HG03558 (cell line): Measurements from ENCODE around the gene ATP2B2.
"Not testable (repeated sequence)": the region's sequence is repeated elsewhere in the genome, so short reads cannot be mapped to it uniquely, and the experiment has no call there.

ENCODE experiments used
- ATAC-seq: cut with Tn5 transposase; IDR thresholded peaks from one replicate; pipeline ENCODE4 v1.9.1; 2021; ENCODE audit warnings: moderate number of reproducible peaks; ENCODE audit not compliant: unreplicated experiment; ENCODE audit errors: extremely low read depth

Gene ATP2B2

DNA sequence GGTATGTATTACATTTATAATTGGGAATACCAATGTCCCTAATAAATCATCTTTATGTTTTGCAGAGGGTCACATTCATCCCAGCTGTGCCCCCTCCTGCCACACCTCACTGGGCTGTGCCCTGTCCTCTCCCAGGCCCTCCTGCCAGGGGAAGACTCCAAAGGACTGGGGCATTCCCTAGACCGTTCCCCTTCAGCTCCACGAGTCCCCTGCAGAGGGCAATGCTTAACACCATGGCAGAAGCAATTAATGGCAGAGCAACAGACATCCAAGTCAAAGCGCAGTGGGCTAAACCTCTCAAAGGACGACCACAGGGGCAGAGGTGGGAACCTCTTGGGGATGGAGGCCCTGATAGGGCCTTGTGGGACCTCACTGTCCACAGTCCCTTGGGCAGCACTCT, 113.1 kb downstream of the ATP2B2 start:
- no peak for ATAC-seq

DNA sequence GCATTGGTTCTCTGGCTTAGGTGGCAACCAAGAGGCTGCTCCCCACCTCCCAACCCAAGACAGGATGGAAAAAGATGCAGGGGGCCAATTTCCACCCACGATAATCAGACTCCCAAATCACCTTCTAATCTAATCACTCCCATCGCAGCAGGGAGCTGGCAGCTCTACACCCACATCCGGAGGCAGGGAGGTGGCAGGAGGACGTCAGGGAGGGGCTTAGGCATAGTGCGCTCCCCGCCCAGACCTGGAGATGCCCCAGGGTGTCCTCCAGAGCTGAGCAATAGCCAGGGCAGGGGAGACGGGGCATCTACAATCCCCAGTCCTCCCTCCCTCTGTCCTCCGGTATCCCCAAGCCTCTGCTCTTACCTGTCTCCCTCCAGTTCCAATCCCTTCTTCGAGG, 114.0 kb downstream of the ATP2B2 start:
- ATAC-seq = no peak

DNA sequence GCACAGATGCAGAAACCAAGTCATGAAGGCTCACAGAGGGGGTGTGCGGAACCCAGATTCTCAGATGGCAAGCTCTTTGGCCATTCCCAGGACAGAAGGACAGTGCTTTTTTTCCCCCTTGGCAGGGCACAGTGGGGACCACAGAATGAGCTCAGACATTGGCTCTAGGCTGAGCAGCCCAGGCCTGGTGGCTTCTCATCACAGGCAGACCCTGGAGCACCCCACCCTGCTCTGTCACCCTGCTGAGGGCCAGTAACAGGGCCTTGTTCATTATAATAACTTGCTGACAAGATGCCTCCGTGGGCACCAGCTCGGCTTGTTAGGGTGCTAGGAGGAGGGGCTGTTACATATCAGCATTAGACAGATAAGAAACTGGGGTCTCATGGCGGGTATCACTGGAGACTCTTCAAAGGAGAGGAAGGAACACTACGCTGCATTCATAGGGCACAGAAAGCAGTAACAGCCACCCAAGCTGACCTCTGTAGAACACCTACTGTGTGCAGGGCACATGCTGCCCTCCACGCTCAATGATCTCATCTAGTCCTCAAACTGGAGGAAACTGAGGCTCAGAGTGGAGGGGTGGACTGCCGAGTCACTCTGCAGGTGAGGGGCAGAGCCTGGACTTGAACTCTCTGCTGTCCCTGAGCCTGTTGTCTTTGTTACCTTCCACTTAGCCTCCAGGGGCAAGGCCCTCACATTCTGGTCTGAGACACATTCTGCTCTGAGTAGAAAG, 114.6 kb downstream of the ATP2B2 start:
- ATAC-seq = no peak

- peak; percentile 66 for ATAC-seq
Observed at GRCh38 chr3:10389995-10390394, 115.4 kb downstream of the ATP2B2 start.

GRCh38 chr3:10389339-10389738, 116.0 kb downstream of the ATP2B2 start:
- no peak for ATAC-seq

DNA sequence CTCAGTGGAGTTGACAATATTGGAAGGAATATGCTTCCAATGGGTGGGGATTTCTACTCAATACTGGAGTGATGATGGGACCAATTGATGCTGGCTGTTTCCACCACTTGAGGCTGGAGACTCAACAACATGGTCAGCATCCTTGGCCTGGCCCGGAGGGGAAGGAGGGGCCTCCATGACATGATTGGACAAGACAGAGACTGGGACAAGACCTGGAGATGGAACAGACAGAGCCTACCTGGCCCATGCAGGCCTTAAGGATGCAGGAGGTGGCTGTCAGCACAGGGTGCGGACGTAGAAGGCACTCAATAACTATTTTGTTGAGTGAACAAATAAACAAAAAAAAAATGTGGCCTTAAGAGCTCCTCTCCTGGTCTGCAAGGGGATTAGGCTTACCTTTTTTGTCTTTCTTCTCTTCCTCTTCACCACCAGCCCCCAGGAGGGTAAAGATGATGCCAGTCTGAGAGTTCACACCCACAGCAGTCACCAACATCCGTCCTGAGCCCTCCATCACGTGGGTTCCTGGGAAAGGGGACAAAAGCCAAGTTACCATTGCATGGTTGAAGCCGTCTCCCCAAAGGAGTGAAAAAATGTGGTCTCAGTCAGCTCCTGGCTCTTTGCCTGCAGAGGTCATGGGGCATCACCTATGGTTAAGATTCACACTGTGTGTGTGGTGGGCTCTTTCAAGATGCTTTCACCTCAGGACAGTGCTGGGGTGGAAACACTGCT, 117.3 kb downstream of the ATP2B2 start:
- ATAC-seq = no peak

GRCh38 chr3:10386121-10386520, 119.3 kb downstream of the ATP2B2 start:
- ATAC-seq = no peak

DNA sequence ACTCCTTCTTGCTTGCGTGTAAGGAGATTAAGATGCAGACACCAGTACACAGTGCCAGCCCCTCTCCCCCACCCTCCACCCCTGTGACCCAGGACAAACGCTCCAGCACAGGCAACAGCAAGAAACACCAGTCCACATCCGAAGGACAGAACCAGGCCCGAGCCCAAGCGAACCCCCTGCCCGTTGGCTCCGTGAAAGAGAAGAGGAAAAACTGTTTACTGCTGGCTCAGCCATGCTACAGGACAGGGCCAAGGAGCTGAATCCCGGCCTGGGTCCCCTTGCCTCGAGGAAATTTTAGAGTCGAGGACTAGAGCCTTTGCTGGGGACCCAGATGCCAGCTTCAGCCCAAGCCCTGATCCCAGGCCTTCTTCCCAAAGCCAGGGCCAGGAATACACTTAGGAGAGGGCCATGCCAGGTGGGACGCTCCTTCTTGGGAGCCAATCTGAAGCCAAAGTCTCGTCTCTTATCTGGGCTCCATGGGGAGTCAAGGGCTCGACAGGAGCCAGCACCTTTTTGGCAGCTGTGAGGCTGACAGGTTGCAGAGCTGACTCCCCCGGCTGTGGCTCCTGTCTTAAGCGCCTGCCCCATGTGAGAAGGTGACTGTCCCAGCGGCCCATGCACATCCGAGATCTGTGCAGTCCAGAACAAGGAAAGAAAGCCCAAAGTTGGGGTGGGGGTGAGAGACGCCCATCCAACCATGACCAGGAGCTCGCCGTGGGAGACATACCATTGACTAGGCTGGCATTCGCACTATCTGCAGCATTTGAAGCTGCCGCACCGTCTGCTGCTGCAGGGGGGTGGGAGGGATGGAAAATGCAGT, 120.6 kb downstream of the ATP2B2 start:
- no peak for ATAC-seq

DNA sequence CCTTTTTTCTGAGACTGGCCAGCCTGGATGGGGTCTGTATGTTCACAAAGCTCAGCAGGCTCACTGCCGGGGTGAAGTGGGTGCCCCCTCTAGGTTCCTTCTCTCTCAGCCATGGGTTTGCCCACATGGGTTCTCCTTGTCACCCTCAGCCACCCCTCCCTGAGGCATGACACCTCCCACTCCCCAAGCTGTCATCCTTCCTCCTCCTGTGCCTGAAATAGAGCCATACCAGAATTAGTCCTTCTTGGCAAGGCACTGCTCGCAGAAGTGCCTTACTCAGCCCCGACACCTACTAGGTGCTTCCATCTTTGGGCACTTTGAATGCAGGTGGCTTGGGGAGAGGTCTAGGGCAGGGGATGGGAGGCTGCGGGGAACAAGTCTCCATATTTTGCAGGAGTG, 121.5 kb downstream of the ATP2B2 start:
- ATAC-seq = no peak

GRCh38 chr3:10382892-10383849, 122.2 kb downstream of the ATP2B2 start:
- no peak for ATAC-seq

DNA sequence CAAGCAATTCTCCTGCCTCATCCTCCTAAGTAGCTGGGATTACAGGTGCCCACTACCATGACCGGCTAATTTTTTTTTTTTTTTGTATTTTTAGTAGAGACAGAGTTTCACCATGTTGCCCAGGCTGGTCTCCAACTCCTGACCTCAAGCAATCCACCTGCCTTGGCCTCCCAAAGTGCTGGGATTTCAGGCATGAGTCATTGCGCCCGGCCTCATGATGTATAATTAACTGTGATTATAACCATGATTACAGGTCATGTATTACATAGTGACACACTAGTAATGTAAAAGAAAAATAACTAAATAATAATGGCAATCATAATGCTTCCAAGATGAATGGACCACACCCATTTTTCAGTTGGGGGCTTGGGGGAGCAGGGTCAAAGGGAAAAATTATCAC, 122.9 kb downstream of the ATP2B2 start:
- not testable (repeated sequence) for ATAC-seq

GRCh38 chr3:10381336-10381735, 124.0 kb downstream of the ATP2B2 start:
- ATAC-seq = no peak

DNA sequence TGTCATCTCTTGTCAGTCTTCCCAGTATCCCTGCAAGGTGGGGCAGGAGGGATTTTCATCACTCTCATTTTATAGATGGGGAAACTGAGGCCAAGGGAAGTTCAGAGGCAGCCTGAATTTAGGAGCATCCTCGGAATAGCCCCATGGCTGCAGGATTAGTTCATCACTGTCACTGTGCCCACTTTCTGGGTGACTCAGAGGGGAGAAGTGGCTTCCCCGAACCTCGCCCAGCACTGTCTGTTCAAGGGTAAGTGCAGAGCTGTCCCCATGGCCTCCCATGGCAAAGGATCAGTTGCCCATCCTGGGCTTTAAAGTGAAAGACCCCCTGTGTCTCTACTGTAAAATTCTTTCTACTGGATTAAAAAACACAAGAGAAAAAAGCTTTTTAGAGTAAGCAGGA, 124.5 kb downstream of the ATP2B2 start:
- ATAC-seq = no peak

DNA sequence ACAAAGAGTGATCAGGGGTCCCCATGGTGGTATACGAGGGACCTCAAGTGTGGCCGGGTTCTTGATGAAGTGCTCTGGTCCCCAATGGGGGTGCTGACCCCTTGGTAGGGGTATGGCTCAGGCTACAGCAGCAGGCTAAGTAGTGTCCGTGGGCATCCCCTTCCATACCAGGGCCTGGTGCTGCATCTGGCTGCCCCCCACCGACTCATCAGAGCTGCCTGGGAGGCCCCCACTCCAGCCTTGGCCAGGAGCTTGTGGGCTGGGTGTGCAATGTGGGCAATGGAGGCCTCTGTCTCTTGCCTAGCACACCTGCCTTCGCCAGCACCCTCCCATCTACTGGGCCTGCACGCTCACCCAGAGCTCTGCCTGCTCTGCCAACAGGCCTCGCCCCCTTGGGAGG, 125.4 kb downstream of the ATP2B2 start:
- no peak for ATAC-seq

GRCh38 chr3:10379161-10379560, 126.2 kb downstream of the ATP2B2 start:
- no peak for ATAC-seq

- no peak for ATAC-seq
Observed at GRCh38 chr3:10378742-10379141, 126.6 kb downstream of the ATP2B2 start.

DNA sequence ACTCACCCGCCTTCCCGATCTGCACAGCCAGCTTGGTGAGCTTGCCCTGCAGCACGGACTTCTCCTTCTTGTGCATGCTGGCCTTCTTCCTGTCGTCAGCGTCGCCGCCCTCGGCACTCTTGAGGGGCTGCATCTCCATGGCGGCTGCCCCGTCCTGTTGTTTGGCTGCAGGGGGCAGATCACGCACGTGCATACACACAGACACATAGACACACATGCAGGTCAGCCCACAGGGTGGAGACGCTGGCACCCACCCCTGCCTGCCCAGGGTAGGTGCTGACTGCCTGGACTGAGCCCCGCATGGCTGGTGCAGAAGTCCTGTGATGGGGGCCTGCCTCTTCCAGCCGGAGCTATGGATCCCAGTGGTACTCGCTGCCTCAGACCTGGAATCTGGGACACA, 127.1 kb downstream of the ATP2B2 start:
- no peak for ATAC-seq

DNA sequence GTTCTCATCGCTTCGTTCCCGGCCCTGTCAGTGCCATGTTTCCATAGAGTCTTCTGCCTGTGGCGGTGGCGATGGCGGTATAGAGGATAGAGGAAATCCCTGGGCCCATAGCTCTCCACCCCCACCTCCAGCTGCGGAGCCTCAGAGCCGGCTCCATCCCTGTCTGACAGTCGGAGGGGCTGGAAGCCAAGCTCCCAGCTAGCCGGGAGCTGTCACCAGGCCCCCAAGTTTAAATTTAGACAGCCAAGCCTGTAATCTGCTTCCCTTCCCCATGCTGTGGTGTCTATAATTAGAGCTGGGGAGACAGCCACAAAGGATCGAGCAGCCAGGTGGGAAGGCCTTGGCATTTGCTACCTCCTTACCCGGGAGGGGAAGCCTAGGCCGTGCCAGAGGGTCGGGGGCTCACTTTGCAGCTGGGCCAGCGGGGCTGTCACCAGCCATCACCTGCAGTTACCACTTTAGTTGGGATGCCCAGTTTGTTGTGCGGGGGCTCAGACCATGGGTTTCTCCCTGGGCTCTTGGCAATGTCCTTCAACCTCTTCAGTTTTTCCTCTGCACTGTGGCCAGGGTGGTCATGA, 128.1 kb downstream of the ATP2B2 start:
- no peak for ATAC-seq

GRCh38 chr3:10376353-10376752, 129.0 kb downstream of the ATP2B2 start:
- no peak for ATAC-seq
